ENCODE data around the gene SMURF2.
"Not testable (repeated sequence)": the region's sequence is repeated elsewhere in the genome, so short reads cannot be mapped to it uniquely, and the experiment has no call there.

The SMURF2 gene

GRCh38 chr17:64628641-64629040 is 33.5 kb downstream of the SMURF2 start:
- DNase-seq, result no peak

GRCh38 chr17:64627797-64628196 is 34.3 kb downstream of the SMURF2 start:
- no peak for DNase-seq

- no peak for DNase-seq
Observed at GRCh38 chr17:64626827-64627226, 35.3 kb downstream of the SMURF2 start.

GRCh38 chr17:64625541-64625940 is 36.6 kb downstream of the SMURF2 start:
- DNase-seq, result no peak

- DNase-seq, result no peak
Observed at GRCh38 chr17:64622931-64623654, 39.0 kb downstream of the SMURF2 start.

- no peak for DNase-seq
Observed at GRCh38 chr17:64621772-64622171, 40.3 kb downstream of the SMURF2 start.

GRCh38 chr17:64618848-64619247 is 43.3 kb downstream of the SMURF2 start:
- DNase-seq, result no peak

- DNase-seq, result no peak
Observed at GRCh38 chr17:64617125-64617780, 44.9 kb downstream of the SMURF2 start.

GRCh38 chr17:64615028-64615677 is 47.0 kb downstream of the SMURF2 start:
- no peak for DNase-seq

GRCh38 chr17:64614266-64615027 is 47.7 kb downstream of the SMURF2 start:
- DNase-seq, result no peak

- DNase-seq, result no peak
Observed at GRCh38 chr17:64611369-64611768, 50.7 kb downstream of the SMURF2 start.

GRCh38 chr17:64610244-64610643 is 51.9 kb downstream of the SMURF2 start:
- DNase-seq, result not testable (repeated sequence)

- no peak for DNase-seq
Observed at GRCh38 chr17:64608571-64608981, 53.5 kb downstream of the SMURF2 start.

GRCh38 chr17:64607862-64608565 is 54.1 kb downstream of the SMURF2 start:
- DNase-seq, result no peak

GRCh38 chr17:64604532-64604931 is 57.6 kb downstream of the SMURF2 start:
- DNase-seq, result not testable (repeated sequence)

- DNase-seq, result no peak
Observed at GRCh38 chr17:64603987-64604386, 58.1 kb downstream of the SMURF2 start.

- no peak for DNase-seq
Observed at GRCh38 chr17:64599827-64600226, 62.3 kb downstream of the SMURF2 start.

- DNase-seq, result peak; percentile 68
Observed at GRCh38 chr17:64599187-64599676, 62.9 kb downstream of the SMURF2 start.

- DNase-seq, result no peak
Observed at GRCh38 chr17:64598672-64599071, 63.4 kb downstream of the SMURF2 start.

- DNase-seq, result no peak
Observed at GRCh38 chr17:64596988-64597387, 65.1 kb downstream of the SMURF2 start.

GRCh38 chr17:64596439-64596838 is 65.7 kb downstream of the SMURF2 start:
- no peak for DNase-seq

GRCh38 chr17:64591944-64592343 is 70.2 kb downstream of the SMURF2 start:
- no peak for DNase-seq

Data from stimulated activated CD8-positive, alpha-beta memory T cell treated with anti-CD3 and anti-CD28 coated beads, Interleukin-4, amount 100 ng/mL, for 48 hours (primary cell).